GM10266 (cell line): ENCODE measurements around the gene KRTAP9-6.

ENCODE experiments used
- DNase-seq: peaks from one replicate; pipeline ENCODE4 v3.0.0; 2012; ENCODE audit errors: extremely low spot score
- TF ChIP-seq, protein P1 (sequence below): IDR thresholded peaks from 2 replicates; pipeline ENCODE4 v1.5.1; 2012; ENCODE audit warnings: mild to moderate bottlenecking, low read depth; ENCODE audit not compliant: control insufficient read depth, insufficient read depth; ENCODE audit errors: missing control alignments

Gene KRTAP9-6

DNA sequence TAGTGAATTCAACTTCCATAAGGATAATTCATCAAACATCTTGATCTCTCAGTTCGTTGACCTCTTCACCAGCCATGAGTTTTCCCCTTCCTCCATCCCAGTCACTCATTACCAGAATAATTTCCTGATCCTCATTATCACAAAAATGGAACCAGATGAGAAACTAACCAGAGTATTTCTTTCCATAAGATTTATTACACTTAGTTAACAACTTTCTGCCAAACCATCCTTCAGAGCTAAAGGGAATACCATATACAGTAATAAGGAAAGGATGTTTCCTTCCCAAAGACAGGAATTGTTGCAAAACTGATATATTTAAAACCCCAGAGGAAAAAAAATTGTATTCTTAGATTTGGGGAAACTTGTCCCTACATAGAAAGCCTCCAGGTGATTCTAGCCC is 28.8 kb downstream of the KRTAP9-6 start:
- TF ChIP-seq, protein P1, sequence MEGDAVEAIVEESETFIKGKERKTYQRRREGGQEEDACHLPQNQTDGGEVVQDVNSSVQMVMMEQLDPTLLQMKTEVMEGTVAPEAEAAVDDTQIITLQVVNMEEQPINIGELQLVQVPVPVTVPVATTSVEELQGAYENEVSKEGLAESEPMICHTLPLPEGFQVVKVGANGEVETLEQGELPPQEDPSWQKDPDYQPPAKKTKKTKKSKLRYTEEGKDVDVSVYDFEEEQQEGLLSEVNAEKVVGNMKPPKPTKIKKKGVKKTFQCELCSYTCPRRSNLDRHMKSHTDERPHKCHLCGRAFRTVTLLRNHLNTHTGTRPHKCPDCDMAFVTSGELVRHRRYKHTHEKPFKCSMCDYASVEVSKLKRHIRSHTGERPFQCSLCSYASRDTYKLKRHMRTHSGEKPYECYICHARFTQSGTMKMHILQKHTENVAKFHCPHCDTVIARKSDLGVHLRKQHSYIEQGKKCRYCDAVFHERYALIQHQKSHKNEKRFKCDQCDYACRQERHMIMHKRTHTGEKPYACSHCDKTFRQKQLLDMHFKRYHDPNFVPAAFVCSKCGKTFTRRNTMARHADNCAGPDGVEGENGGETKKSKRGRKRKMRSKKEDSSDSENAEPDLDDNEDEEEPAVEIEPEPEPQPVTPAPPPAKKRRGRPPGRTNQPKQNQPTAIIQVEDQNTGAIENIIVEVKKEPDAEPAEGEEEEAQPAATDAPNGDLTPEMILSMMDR, result no peak
- no peak for DNase-seq

DNA sequence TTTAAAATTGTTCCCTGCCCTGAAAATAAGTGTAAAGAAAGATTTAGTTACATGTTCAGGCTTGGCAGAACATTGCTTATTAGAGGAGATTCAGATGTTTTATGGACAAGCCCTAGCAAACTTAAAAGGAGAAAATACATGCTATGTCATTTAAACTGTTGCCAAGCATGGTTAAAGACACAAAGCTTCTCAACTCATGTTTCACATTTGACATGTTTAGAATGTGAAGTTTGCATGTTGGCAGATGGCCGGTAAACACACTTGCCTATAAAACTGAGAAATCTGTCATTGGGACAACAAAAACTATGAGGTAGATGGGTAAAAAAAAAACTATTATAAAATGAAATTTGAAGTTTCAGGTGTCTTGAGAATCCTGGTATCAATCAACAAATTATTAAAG is 31.7 kb downstream of the KRTAP9-6 start:
- TF ChIP-seq, protein P1, result no peak
- DNase-seq, result no peak

DNA sequence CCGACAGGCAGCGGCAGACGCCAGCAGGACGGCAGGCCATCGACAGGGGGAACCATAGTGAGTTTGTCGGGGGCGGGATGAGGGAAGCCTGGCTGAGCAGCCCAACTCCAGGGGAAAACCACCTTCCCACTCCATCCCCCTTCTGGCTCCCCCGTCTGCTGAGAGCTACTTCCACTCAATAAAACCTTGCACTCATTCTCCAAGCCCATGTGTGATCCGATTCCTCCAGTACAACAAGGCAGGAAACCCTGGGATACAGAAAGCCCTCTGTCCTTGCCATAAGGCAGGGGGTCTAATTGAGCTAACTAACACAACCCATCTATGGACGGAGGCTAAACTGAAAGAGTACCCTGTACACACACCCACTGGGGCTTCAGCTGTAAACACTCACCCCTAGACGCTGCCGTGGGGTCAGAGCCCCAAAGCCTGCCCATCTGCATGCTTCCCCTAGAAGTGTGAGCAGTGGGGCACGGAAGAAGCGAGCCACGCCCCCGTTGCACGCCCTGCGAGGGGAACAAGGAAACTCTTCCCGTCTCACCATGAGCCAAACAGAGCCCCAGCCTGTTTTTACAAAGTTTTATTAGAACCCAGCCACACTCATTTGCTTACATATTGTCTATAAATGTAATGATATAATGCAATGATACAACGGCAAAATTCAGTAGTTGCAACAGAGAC is 33.4 kb downstream of the KRTAP9-6 start:
- DNase-seq, result no peak

DNA sequence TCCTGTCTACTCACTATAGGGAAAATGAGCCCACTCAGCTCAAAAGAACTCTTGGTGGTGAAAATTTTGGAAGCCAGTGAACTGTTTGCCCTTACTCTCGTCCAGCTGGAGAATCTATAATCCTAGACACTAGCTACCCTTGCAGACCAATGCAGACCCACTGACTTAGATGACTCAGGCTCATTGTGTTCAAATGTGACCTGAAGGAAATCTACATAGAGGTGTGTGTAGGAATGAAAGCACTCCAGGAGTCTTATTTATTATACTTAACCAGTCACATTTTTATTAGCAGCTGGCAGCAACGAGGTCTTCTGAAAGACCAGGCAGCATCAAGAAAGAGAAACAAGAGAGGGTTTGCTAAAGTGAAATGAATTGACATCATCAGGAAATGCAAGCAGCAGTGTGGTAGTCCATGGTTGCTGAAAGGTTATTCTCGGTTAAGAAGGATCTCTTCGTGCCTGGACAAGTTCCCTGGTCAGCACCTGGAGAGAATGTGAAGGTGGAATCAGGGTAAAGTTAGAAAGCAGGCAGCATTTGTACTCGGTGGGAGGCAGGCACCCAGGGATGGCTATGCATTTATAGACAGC is 36.1 kb downstream of the KRTAP9-6 start:
- TF ChIP-seq, protein P1, result no peak
- no peak for DNase-seq

More for the DNA sequence above, 33.4 kb downstream of the KRTAP9-6 start:
- TF ChIP-seq, protein P1, result no peak

DNA sequence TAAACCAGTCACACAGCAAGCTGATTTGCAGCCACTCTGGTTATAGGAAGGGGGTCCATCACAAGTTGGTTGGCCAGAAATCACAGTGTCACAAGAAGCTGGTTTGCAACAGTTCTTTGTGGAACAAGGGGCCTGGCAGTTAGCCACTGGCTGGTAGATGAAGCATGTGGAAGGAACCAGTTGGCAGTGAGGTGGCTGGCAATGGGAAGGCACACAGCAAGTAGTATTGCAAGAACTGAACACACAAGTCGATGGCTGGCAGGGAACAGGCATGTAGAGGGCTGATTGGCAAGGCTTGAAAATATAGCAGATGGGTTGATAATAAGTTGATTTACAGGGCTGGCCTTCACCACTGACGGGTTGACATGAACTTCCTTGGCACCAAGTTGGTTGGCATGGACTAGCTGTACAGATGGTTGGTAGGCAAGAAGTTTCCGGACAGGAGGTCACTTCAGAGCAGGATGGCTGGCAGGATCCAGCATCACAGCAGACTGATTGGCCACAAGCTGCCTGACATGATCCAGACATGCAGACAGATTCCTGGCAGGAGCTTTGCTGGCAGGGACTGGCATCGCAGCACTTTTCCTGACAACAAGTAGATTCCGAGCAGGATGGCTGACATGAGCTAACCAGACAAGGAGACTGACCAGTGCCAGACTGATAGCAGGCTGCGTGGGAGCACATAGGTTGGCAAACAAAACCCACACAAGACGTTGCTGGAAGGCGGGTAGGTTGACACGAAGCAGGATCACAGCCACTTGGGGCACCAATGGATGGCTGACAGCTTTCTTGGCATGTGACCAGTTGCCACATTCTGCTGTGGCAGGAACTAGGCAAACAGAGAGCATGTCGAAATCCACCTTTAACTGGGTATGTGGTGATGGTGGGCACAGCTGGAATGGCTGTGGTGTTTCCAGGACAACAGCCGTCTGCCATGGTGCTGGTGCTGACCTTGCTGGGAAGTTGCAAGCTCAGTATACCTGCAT is 37.0 kb downstream of the KRTAP9-6 start, which contains the start of gene KRTAP29-1:
Gene KRTAP29-1, minus strand, starts transcription at position 936 of the 986 bp plus-strand sequence. Its CDS starts 0 bp downstream, at position 936.
- TF ChIP-seq, protein P1, result no peak

DNA sequence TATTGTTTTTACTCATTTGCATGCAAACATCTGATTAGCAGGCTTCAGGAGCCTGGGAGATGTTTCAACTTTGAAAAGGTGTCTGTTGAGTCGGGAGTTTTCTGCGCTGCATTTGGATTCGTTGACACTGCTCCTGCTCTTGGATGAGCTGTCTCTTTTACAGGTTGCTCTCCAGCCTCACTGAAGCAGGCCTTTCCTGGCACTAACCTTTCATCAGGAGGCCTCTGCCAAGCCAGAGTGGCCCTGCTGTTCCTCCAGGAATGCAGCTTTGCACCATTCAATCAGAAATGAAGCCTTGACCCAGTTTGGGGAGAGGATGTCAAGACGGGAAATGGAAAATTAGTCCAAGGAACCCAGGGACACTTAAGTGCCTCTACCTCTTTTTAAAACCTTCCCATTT is 37.8 kb downstream of the KRTAP9-6 start:
- TF ChIP-seq, protein P1, result no peak
- DNase-seq, result no peak

More for the DNA sequence above, 37.0 kb downstream of the KRTAP9-6 start, which contains the start of gene KRTAP29-1:
- DNase-seq, result no peak
